NB4 (cell line): ENCODE measurements around the gene SSH2.
A peak's percentile ranks its signal among the peaks of the same experiment; 100 is the strongest.
"Not testable (repeated sequence)": the region's sequence is repeated elsewhere in the genome, so short reads cannot be mapped to it uniquely, and the experiment has no call there.

Experiments used
- DNase-seq: peaks from one replicate; pipeline ENCODE4 v3.0.0; 2010; ENCODE audit warnings: low read depth
- H3K4me3 ChIP-seq: one replicate; pipeline ENCODE4 v1.5.1; 2011; ENCODE audit warnings: mild to moderate bottlenecking, low read depth, low read length, moderate library complexity
- MYC ChIP-seq: IDR thresholded peaks from 2 replicates; pipeline ENCODE4 v1.6.1; 2011; ENCODE audit warnings: low read depth, low read length
- POLR2A ChIP-seq: IDR thresholded peaks from 2 replicates; pipeline ENCODE4 v1.6.1; 2011; ENCODE audit warnings: mild to moderate bottlenecking; ENCODE audit not compliant: insufficient read length; ENCODE audit errors: extremely low read depth
- TF ChIP-seq, protein P1 (sequence below): IDR thresholded peaks from one replicate; pipeline ENCODE4 v1.5.1; 2012; ENCODE audit warnings: low read depth, low read length
- TF ChIP-seq, protein P2 (sequence below): IDR thresholded peaks from 2 replicates; pipeline ENCODE4 v1.6.1; 2011; ENCODE audit warnings: low read depth, low read length

Gene SSH2

DNA sequence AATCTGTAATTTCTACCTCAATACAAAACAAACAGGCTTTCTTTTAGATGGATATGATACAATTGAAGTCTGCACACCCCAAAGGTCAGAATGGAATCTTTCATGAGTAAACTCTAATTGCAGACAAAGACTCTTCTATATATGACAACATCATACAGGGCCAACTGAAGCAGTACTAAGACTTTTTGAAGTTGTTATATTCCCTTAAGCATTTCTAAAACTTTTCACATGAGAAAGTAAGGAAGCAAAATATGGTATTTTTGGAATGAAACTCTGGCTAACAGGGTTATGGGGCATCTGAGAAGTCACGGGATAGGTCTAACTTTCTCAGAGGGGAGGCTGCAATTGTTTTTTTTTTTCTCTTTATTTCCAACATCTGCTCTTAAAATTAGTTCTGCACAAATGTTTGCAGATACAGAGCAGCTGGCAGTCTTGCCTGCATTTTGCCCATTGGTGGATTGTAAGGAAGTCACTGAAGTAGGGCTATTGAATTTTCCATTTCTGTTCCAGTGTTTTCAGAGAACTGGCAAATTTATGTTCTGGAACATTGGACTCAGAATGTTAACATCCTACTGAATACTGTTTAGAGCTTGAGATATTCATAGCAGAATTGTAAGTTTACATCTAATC, 59.1 kb downstream of the SSH2 start:
- no peak for TF ChIP-seq POLR2A
- TF ChIP-seq, protein P1, sequence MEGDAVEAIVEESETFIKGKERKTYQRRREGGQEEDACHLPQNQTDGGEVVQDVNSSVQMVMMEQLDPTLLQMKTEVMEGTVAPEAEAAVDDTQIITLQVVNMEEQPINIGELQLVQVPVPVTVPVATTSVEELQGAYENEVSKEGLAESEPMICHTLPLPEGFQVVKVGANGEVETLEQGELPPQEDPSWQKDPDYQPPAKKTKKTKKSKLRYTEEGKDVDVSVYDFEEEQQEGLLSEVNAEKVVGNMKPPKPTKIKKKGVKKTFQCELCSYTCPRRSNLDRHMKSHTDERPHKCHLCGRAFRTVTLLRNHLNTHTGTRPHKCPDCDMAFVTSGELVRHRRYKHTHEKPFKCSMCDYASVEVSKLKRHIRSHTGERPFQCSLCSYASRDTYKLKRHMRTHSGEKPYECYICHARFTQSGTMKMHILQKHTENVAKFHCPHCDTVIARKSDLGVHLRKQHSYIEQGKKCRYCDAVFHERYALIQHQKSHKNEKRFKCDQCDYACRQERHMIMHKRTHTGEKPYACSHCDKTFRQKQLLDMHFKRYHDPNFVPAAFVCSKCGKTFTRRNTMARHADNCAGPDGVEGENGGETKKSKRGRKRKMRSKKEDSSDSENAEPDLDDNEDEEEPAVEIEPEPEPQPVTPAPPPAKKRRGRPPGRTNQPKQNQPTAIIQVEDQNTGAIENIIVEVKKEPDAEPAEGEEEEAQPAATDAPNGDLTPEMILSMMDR, result no peak
- no peak for TF ChIP-seq MYC
- TF ChIP-seq, protein P2, sequence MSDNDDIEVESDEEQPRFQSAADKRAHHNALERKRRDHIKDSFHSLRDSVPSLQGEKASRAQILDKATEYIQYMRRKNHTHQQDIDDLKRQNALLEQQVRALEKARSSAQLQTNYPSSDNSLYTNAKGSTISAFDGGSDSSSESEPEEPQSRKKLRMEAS, result no peak
- no peak overlapping the region for H3K4me3 ChIP-seq
- DNase-seq, result no peak

DNA sequence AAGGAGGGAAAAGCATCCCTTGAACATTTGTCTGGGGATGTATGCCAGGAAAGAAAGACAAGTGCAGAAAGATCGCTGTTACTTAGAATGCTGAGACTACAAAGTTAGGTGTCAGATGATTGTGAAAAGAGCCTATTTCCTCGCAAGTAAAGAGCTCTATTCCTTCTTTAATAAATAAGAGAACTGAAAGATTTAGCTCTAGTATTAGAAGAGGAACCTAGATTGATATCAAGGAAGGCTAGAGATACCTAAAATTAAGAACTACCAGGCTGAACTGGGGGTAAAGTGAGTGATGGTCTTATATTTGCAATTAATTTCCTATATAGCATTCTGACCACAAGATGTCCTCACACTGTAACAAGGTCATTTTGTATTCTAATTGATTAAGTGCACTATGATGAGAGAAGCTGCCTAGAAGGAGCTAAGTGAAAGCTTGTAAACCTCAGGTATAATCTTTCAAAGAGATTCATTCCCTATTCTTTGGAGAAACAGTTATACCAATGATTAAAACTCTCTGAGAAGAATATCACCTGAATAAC, 62.3 kb downstream of the SSH2 start:
- H3K4me3 ChIP-seq, result no peak overlapping the region
- peak; percentile 33 for DNase-seq
- TF ChIP-seq, protein P2, result no peak
- no peak for TF ChIP-seq POLR2A
- TF ChIP-seq MYC, result no peak
- TF ChIP-seq, protein P1, result no peak

DNA sequence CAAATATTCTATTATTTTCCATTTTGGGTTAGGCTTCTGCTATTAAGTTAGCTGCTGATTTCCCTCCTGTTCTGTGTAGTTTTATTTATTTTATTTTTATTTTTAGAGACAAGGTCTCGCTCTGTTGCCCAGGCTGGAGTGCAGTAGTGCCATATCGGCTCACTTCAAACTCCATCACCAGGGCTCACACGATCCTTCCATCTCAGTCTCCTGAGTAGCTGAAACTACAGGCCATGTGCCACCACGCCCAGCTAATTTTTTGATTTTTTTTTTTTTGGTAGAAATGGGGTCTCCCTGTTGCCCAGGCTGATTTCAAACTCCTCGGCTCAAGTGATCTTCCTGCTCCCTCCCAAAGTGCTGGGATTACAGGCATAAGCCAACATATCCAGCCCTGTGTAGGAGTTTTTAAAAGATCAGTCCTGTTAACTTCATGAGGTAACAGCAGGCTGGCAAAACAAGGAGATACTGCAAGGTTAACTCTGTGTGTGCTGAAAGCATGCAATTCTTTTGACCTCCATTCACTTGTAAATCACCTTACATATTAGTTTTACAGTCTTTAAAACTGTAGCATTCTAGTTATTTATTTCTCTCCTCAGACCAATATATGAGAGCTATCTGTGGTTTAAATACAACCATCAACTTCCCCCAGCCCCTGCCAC, 63.2 kb downstream of the SSH2 start:
- no peak for TF ChIP-seq POLR2A
- TF ChIP-seq, protein P1, result no peak
- TF ChIP-seq MYC, result no peak
- TF ChIP-seq, protein P2, result no peak

DNA sequence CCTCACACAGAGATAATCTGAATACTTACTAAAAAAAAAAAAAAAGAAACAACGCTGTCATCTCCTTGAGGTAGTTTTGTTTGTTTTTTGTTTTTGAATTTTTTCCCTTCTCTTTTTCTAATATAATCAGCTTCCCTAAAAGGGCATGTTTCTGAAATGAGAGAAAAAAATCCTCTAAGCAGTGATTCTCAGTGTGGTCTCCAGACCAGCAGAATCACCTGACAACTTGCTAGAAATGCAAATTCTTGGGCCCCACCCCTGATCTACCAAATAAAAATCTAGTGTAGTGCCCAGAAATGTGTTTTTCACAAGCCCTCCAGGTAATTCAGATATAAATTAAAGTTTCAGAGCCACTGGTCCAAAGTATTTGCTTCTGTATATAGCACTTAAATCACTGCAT, 65.4 kb downstream of the SSH2 start:
- no peak for DNase-seq
- TF ChIP-seq, protein P1, result no peak
- TF ChIP-seq POLR2A (no peak), MYC (no peak)
- TF ChIP-seq, protein P2, result no peak
- no peak overlapping the region for H3K4me3 ChIP-seq

More for the DNA sequence above, 63.2 kb downstream of the SSH2 start:
- no peak for DNase-seq
- H3K4me3 ChIP-seq, result no peak overlapping the region

DNA sequence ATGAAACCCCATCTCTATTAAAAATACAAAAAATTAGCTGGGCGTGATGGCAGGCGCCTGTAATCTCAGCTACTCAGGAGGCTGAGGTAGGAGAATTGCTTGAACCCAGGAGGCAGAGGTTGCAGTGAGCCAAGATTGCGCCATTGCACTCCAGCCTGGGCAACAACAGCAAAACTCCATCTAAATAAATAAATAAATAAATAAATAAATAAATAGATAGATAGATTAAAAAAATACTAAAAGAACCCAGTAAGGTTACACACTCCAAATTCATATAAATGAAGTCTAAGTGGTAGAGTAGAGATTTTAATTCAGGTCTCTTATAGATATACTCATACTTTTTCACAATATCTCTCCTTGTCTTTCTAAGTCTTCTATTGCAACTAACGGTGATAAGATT, 65.9 kb downstream of the SSH2 start:
- H3K4me3 ChIP-seq, DNase-seq: not testable (repeated sequence)

DNA sequence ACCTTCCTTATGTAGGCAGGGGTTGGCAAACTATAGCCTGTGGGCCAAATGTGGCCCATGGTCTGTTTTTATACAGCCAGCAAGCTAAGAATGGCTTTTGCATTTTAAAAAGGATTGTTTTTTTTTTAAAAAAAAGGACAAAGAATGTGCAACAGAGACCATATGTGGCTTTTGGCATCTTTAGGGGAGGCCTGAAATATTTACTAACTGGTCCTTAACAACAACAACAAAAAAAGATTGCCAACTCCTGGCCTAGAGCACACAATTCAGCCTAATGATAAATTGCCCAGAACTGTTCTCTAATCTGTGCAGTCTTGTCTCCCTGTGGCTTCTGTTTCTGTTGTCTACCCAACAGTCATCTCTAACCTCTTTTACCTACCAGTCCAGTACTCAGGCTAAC, 67.1 kb downstream of the SSH2 start:
- TF ChIP-seq, protein P1, result no peak
- TF ChIP-seq MYC, result no peak
- no peak for DNase-seq
- H3K4me3 ChIP-seq, result no peak overlapping the region
